NCI-H2171 treated with DMSO at 0.1 percent for 48 hours (cell line): ENCODE measurements around the gene PRKACG.
"Not testable (repeated sequence)": the region's sequence is repeated elsewhere in the genome, so short reads cannot be mapped to it uniquely, and the experiment has no call there.

ENCODE experiments used
- DNase-seq: peaks from one replicate; lab custom pipeline; 2025; lab: John Stamatoyannopoulos, UW

PRKACG gene

DNA sequence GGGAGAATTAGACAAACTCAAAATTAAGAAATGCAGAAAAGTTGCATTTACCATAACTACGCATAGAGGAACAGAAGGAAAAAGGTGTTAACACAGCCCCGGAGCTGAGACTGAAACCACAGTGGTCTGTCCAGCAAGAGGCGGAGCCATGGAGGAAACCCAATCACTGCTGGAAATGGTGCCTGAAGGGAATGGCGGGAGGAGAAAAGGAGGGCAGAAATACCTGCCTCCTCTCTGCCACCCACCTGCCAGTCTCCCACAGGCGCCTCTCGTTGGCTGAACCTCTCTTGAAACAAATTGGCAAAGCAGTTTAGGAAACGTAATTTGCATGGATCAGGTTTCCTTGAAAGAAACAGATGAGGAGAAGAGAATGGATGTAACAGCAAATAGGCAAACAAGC is 9.7 kb upstream of the PRKACG start:
- DNase-seq = peak; percentile 76

DNA sequence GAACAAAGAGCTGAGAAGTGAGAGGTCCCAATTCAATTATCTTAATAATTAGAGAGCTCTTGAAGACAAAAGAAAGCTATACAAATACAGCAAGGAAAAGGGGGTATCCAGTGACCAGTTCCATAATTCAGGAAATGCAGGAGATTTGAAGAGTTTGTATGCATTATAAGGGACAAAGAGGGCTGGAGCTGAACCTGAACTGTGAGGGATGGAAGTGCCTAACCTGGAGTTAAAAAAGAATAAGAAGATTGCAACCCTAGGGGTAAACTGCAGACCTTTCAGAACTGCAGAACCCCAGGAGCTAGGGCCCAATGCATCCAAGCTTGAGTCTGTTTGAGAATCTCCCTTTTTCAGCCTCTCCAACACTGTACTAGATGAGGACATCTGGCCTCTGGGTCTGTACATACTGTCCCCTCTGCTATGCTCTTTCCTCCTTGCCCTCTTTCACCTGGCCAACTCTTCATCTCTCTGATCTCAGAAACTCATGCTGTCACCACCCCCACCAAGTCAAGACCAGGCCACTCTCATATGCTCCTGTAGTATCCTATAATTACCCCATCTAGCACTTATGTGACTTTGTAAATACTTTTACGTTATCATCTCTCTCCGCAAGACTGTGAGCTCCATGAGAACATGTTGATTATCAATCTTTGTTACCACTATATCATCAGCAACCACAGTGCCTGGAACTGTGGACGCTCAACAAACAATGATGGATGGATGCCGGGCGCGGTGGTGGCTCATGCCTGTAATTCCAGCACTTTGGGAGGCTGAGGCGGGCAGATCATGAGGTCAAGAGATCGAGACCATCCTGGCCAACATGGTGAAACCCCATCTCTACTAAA is 6.6 kb upstream of the PRKACG start:
- DNase-seq = no peak

DNA sequence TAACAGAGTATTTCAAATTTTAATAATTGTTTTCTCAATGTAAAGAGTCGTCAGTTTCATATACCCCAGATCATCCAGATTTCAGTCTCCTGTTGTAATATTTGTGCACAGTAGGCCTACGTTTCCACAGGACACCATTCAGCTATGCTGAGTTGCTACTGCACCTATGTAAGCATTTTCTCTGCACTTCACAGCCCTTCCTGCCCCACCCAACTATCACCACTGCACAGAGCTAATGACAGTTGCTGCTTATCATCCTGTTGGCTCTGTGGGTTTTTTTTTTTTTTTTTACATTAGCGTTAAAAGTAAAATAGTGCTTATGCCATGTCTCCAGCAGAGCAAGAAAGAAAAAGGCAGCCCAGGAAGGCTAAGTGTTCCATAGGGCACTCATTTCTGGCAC is 5.9 kb upstream of the PRKACG start:
- no peak for DNase-seq

DNA sequence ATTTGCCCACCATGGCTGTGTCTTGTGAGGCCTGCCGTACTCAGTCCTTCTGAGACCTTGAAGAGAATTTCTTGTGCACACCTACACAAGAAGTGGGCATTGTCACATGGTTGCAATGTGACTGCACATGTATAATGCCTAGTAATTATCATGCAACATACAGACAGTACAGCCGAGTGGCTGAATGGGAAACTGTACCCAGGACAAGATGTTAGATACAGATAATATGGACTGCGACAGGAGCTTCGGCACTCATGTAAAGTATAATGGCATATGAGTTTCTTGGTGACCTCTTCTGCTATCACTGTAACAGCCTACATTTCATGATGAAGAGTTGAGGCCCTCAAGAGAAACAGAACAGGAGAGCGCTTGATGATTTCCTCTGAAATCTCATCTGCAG is 4.8 kb upstream of the PRKACG start:
- no peak for DNase-seq

DNA sequence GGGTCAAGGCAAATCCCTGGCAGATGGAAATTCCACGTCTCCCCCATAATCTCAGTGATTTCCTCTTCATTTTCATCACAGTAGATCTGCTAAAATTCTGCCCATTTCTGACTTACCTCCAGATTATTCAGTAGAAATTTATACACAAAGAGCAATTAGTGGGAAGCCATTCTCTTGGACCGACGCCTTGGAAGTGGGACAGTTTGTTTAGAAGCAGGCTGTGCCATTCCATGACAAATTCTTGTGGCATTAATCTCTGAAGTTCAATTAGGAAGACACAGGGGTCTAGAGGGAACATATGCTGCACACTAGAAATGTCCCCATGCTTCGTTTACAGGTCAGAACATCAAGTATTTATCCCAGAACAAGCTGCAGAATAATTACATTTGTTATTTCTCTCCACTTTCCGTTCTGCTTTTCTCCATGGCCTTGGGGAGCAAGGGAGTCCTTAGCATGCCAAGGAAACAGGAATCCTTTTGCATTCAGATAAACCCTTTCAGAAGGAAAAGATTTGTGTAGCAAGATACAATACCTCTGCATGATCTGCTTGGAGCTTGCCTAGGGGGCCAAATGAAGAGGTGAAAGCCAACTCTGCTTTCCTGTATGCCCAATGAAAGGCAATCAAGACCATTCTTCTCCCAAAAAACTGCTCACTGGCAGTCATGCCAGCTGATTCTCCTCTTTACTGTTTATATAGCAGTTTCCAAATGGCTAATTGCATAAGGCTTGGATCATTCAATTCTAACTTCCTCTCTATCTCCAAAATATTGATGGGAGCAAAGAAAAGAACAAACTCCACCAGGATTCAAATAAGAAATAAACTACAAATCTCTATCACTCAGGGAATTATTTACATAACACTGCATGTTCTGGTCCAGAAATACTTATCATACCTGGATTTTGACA is 2.5 kb upstream of the PRKACG start:
- DNase-seq = no peak

DNA sequence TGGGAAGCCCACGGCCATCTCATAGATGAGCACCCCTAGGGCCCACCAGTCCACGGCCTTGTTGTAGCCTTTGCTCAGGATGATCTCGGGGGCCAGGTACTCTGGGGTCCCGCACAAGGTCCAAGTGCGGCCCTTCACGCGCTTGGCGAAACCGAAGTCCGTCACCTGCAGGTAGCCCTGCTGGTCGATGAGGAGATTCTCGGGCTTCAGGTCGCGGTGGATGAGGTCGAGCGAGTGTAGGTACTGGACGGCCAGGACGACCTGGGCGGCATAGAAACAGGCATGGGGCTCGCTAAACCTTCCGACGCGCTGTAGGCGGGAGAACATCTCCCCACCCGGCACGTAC is 558 bp downstream of the PRKACG start:
- no peak for DNase-seq

DNA sequence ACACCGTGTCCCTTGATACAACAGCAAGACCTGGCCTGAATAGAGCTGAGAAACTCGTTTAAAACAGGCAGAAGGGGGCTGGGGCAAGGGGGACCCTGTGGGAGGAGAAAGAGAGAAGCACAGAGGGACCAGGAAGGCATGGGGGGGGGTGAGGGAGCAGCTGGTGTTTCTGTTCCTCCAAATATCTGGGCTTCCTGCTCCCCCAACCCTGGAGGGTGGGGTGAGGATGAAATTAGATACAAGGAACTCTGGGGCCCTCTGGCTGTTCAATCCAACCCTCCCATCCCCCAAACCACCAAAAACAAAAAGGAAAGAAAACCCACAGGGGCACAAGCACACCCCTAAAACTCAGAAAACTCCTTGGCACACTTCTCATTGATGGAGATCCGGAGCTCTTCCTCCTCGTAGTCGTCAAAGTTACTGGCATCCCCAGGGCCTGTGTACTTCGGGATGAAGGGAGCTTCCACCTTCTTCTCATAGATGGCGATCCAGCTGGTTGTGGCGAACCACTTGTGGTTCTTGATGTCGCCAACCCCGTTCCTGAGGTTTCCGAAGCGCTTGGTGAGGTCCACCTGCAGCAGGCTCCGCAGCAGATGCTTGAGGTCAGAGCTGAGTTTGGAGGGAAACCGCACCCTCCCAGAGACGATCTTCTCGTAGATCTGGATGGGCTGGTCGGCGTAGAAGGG is 1.1 kb downstream of the PRKACG start:
- DNase-seq = no peak

DNA sequence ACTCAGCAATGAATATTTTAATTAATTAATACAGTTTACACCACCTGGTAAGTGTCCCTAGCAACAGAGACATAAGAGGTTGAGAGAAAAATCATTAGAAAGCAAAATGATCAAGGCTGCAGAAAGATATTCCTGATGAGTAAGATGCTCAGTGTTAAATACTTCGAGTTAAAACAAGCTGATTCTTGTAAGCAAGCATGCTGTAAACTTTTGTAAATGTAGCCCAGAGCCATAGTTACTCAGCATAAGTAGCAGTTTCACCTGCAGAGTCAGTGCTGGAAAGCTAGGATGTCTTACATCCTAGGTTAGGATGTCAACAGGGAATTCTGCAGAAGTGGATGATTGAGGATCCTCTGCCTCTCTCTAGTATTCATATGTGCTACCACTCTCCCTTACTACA is 4.2 kb downstream of the PRKACG start:
- DNase-seq = no peak

DNA sequence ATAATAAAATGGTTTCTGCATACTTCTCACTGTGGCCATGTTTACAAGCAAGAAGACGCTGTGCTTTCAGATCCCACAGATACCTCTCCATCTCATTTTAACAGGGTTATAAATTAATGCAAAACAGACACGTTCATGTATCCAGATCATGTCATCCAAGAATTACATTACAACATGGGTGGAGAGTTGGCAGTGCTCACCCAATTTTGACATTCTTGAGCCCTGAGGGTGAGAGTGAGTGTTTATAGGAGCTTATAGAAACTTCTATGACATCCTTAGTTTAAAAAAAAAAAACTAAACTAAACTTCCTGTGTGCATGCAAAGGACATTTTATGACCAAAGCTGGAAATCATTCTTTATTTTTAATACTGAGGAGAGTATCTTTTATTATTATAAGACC is 9.1 kb downstream of the PRKACG start:
- no peak for DNase-seq

DNA sequence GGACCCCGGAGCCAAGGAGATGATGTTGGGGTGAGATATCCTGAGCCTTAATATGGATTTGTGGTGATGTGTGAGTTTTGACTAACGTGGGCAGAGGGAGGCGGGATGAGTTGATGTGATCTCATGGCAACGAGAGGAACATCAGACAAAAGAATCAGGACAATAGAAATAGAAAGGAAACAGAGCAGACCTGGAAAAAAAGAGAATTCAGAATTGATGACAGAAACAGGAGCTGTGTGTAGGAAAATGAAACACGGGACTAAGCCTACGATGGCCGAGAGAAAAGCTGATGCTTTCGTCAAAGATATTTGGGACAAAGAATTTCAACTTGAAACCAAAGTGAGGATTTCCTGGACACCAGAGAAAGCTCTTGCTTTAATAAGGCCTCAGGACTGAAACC is 10.9 kb downstream of the PRKACG start:
- no peak for DNase-seq

DNA sequence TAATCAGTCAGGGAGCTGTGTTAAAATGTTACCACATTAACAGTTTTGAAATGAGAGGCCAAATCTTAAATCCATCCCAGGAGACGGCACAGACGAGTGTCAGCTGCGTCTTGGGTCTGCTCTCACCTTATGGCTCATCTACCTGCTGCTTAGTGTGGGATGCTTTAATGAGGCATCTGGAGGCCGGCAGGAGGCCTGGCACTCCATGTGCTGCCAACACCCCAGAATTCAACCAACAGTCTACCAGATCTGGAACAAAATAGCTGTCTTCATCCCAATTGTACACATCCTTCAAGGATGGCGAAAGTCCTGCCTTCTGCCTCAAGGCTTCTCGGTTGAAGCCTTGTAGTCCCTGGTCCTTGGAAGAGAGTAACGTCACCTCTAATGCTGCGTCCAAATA is 12.0 kb downstream of the PRKACG start:
- peak; percentile 31 for DNase-seq

DNA sequence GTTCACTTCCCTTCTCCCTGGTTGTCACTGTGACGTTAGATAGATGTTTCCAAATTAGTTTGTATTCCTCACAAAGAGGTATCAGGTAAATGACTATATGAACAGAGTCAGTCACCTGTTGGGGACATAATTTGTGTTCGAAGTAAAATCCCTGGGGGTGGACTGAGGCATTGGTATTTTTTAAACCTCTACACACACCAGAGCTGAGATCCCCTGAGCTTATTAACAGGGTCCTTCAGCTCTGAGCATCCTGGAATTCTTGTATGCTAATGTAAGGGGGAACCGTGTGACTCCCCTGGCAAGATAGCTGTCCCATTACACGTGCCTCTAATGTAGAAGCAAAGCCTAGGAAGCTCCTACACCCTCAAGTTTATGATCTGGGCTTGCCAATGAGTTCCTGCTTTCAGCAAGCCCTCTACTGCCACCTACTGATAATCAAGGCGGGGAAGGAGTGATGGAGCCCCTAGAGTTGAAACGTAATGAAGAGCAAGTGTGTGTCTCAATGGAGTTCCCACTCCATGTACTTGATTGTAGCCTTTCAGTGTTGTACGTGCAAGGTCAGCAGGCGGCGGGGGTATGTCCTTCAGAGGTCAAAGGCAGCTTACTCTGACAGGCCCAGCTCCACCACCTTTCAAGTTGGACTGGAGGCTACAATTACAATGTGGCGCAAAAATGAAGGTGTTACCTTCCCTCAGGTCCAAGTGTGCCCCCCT is 14.4 kb downstream of the PRKACG start:
- peak; percentile 64 for DNase-seq

DNA sequence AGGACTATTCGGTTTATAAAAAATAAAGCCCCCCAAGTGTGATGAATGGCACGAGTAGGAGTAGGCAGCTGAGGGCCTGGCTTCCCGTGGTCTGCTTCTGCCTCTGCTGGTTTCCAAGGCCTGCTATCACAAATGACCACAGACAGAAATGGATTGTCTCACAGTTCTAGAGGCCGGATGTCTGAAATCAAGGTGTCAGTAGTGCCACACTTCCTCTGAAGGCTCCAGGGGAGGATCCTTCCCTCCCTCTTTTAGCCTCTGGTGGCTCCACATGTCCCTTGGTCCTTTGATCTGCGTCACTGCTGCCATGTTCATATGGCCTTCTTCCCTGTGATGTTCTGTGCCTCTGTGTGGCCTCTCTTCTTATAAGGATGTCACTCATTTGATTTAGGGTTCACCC is 15.1 kb downstream of the PRKACG start:
- no peak for DNase-seq

DNA sequence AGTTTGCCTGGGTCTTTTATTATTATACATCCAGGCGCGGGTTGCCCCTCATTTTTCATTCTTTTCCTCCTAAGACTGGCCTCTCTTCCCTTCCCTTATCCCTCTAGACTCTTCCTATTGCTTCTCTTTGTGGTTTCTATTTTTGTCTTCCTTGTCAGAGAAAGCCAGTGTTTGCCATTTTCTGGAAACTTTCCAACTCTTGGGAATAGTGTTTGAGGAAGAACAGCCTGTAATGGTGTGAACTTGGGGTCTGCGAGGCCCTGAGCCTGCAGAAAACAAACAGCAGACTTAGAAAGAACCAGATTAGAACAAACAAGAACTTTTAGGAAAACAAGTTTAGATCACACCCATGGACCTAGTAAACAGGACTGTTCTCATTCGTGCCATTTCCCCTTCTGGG is 15.5 kb downstream of the PRKACG start:
- no peak for DNase-seq

DNA sequence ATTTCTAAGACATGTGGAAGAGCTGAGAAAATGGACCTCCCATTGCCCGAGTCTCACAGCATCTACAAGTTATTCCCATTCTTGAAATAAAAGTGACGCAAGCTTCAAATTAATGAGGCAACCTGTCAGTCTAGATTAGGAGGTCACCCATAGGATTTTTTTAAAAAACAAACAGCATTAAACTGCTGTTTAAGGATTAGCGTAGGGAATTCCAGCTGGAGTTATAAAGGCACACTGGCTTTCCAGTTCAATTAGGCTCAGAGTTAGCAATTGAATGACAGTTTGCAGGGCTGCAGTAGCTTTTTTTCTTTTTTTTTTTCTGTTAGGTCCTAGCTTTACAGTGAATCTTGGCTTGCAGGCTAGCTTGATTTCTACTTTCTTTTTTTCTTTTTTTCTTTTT is 16.2 kb downstream of the PRKACG start:
- no peak for DNase-seq

DNA sequence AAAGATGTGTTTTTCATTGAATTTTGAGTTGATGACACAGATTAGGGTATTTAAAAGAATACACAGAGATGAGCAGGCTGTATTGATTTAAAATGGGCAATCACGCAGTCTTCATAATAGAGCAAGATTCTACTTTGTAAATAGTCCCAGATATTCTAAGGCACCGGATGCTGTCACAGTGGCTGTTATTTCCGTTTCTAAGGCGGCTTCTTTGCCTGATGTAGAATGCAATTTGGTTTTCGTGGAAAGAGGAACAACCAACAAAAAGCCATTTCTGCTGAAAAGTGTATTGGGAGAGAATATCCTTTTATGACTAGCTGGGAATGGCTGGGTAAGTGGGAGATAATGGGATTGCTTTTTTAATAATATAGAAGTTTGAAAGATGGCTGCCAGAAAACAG is 17.5 kb downstream of the PRKACG start:
- DNase-seq = no peak

DNA sequence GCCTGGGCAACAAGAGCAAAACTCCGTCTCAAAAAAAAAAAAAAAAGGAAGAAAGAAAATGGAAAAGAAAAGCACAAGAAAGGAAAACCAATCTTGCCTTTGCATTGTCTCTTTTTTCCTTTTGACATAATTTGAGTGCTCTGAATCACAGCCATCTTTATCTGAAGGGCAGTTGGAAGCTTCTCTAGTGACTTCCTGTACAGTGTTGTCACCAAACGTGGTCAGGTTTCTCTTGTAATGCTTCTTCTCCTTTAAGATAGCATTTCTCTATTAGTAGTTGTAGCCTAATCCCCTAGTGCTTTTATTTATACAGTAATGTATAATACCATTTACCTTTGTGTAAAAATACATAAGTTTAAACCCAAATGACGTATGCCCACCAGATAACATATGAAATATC is 18.1 kb downstream of the PRKACG start:
- no peak for DNase-seq

DNA sequence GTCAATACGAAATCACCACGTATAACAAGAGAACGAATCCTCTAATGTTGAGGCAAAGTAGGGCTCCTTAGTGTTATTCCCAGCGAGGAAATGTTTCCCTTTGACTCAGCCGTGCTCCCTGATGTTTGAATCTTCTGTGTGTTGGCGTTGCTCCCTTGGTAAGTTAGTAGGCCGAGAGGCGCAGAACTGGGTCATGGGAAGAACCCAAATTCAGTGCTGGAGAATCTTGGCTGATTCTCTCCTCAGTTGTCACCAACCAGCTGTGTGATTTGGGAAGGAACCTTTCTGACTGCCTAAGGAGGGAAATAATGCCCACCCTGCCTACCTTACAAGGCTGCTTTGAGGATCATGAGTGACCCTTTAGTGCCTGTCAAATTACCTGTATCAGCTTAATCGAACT is 22.5 kb downstream of the PRKACG start:
- DNase-seq = no peak

DNA sequence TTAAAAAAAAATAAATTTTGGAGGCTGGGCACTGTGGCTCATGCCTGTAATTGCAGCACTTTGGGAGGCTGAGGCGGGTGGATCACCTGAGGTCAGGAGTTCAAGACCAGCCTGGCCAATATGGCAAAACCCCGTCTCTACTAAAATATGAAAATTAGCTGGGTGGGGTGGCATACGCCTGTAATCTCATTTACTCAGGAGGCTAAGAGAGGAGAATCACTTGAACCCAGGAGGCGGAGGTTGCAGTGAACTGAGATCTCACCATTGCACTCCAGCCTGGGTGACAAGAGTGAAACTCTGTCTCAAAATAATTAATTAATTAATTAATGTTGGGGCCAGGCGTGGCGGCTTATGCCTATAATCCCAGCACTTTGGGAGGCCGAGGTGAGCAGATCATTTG is 27.0 kb downstream of the PRKACG start:
- DNase-seq = not testable (repeated sequence)

DNA sequence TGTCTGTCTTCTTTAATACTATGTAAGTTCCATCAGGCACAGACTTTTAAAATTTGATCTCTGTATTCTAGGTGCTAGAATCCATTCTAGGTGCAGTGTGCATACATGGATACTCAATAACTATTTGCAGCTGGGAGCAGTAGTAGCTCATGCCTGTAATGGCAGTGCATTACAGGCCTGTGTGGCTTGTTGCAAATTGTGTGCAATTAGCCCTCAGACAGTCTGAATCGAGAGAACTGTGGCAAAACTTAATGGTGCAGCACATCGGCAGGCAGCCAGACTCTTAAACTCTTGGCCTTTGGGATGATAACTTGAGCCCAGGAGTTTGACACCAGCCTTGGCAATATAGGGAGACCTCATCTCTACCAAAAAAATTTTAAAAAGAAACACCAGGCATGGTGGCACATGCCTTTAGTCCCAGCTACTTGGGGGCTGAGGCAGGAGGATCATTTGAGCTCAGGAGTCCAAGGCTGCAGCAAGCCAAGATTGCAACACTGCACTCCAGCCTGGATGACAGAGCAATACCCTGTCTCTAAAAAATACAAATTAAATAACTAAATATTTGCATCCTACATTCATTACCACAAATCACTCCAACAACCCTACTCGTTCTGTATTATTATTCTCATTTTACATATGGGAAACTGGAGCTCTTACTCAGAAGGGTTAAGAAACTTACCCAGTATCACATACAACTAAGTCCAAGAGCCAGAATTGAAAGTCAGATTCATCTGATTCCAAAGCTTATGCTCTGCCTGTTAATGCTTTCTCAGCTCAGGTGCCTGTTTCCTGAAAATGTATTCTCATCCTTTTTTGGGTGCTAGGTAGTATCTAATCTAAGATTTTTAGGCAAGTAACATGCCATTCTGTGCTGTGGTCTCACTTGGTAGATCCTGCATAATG is 30.1 kb downstream of the PRKACG start:
- no peak for DNase-seq

DNA sequence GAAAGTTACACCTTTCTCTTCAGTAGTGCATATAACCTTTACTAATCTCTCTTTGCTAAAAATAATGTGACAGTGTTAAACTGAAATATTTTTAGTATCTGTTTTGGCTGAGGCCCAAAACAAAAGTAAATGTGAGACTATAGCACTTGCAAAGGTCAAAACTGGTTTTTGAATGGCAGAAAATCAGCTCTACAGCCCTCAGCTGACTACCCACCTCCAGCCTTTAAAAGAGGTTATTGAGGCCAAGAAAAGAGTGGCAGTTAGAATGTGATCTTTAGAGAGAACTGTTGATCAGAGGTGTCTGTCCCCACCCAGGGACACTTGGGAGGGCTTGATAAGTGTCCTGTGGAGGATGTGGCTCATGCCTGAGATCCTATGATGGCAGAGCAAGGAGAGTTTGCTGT is 30.9 kb downstream of the PRKACG start:
- no peak for DNase-seq
